HEK293 (cell line): ENCODE data around the gene SPDYE3.

Source experiments
- CTCF ChIA-PET: fragments of 350-600 bp; formaldehyde crosslinking; extraction: SDS; loops from one replicate; lab custom pipeline; 2021; ENCODE audit warnings: antibody characterized with exemption; lab: Yijun Ruan, JAX
- POLR2A ChIA-PET: fragments of 300-600 bp; formaldehyde crosslinking; extraction: SDS; loops from one replicate; lab custom pipeline; 2020; ENCODE audit warnings: antibody characterized with exemption, inconsistent platforms; lab: Yijun Ruan, JAX
- H3K27ac ChIP-seq: fragments of 200-500 bp; sonication (Bioruptor generic); 2 replicates; pipeline ENCODE4 v1.5.1; 2014; ENCODE audit warnings: low read depth, low read length, control low read depth, inconsistent platforms; ENCODE audit errors: extremely low read depth
- H3K36me3 ChIP-seq, 2 experiments: fragments of 200-500 bp in 1 of 2; sonication (Bioruptor generic) in 1 of 2; 1 replicate in 1 of 2; 2 replicates in 1 of 2; pipeline ENCODE4 v1.5.1; 2014 to 2017; ENCODE audit warnings: inconsistent platforms in 2 of 2, low read length in 2 of 2; ENCODE audit not compliant: control insufficient read depth in 2 of 2, insufficient read depth in 1 of 2
- H3K4me1 ChIP-seq: fragments of 200-500 bp; sonication (Bioruptor generic); 2 replicates; pipeline ENCODE4 v1.5.1; 2014; ENCODE audit warnings: mild to moderate bottlenecking, low read length, inconsistent platforms; ENCODE audit not compliant: control insufficient read depth, insufficient read depth
- H3K4me3 ChIP-seq: 2 replicates; pipeline ENCODE4 v1.5.1; 2011; ENCODE audit warnings: low read depth, mild to moderate bottlenecking, control low read depth, low read length, moderate library complexity
- H3K9me3 ChIP-seq: fragments of 200-500 bp; sonication (Bioruptor generic); 2 replicates; pipeline ENCODE4 v1.5.1; 2014; ENCODE audit warnings: low read depth, low read length, inconsistent platforms; ENCODE audit not compliant: control insufficient read depth, insufficient read depth
- ELK4 ChIP-seq: IDR thresholded peaks from 2 replicates; pipeline ENCODE4 v1.6.1; 2011; ENCODE audit warnings: mild to moderate bottlenecking, low read depth, low read length, borderline replicate concordance
- GFI1B ChIP-seq: fragments of 450-650 bp; formaldehyde crosslinking; IDR thresholded peaks from 2 replicates; pipeline ENCODE4 v1.5.1; 2016; ENCODE audit warnings: missing biosample characterization, missing genetic modification characterization
- GLIS1 ChIP-seq: fragments of 450-650 bp; formaldehyde crosslinking; IDR thresholded peaks from 2 replicates; pipeline ENCODE4 v1.5.1; 2016; ENCODE audit warnings: missing biosample characterization, missing genetic modification characterization
- HIC1 ChIP-seq: fragments of 450-650 bp; formaldehyde crosslinking; IDR thresholded peaks from 2 replicates; pipeline ENCODE4 v1.5.1; 2016; ENCODE audit warnings: missing biosample characterization, missing genetic modification characterization
- OSR2 ChIP-seq: fragments of 450-650 bp; formaldehyde crosslinking; IDR thresholded peaks from 2 replicates; pipeline ENCODE4 v1.5.1; 2016; ENCODE audit warnings: missing biosample characterization, missing genetic modification characterization
- SP3 ChIP-seq: fragments of 450-650 bp; formaldehyde crosslinking; IDR thresholded peaks from 2 replicates; pipeline ENCODE4 v1.5.1; 2016; ENCODE audit warnings: missing biosample characterization, missing genetic modification characterization
- TRIM28 ChIP-seq: IDR thresholded peaks from 2 replicates; pipeline ENCODE4 v1.6.1; 2011; ENCODE audit warnings: low read length, control low read depth, borderline replicate concordance
- ZBTB10 ChIP-seq: fragments of 450-650 bp; formaldehyde crosslinking; IDR thresholded peaks from 2 replicates; pipeline ENCODE4 v1.5.1; 2016; ENCODE audit warnings: missing biosample characterization, missing genetic modification characterization
- ZBTB17 ChIP-seq: fragments of 450-650 bp; formaldehyde crosslinking; IDR thresholded peaks from 2 replicates; pipeline ENCODE4 v1.5.1; 2016; ENCODE audit warnings: missing biosample characterization, missing genetic modification characterization
- ZBTB20 ChIP-seq: fragments of 450-650 bp; formaldehyde crosslinking; IDR thresholded peaks from 2 replicates; pipeline ENCODE4 v1.5.1; 2016; ENCODE audit warnings: missing biosample characterization, missing genetic modification characterization
- ZBTB21 ChIP-seq: fragments of 450-650 bp; formaldehyde crosslinking; IDR thresholded peaks from 2 replicates; pipeline ENCODE4 v1.5.1; 2017; ENCODE audit warnings: missing biosample characterization, missing genetic modification characterization
- ZBTB44 ChIP-seq: fragments of 450-650 bp; IDR thresholded peaks from 2 replicates; pipeline ENCODE4 v1.5.1; 2018; ENCODE audit warnings: missing biosample characterization, mild to moderate bottlenecking, missing genetic modification characterization
- ZFP37 ChIP-seq: fragments of 450-650 bp; formaldehyde crosslinking; IDR thresholded peaks from 2 replicates; pipeline ENCODE4 v1.5.1; 2016; ENCODE audit warnings: missing biosample characterization, missing genetic modification characterization
- ZNF112 ChIP-seq: fragments of 450-650 bp; formaldehyde crosslinking; IDR thresholded peaks from 2 replicates; pipeline ENCODE4 v1.5.0; 2017; ENCODE audit warnings: missing biosample characterization, missing genetic modification characterization
- ZNF175 ChIP-seq: fragments of 450-650 bp; formaldehyde crosslinking; IDR thresholded peaks from 2 replicates; pipeline ENCODE4 v1.5.1; 2016; ENCODE audit warnings: missing biosample characterization, missing genetic modification characterization
- ZNF2 ChIP-seq: fragments of 450-650 bp; formaldehyde crosslinking; IDR thresholded peaks from 2 replicates; pipeline ENCODE4 v1.5.1; 2016; ENCODE audit warnings: missing biosample characterization, missing genetic modification characterization
- ZNF335 ChIP-seq: fragments of 450-650 bp; formaldehyde crosslinking; conservative IDR thresholded peaks from 2 replicates; pipeline ENCODE4 v1.5.1; 2016; ENCODE audit warnings: missing biosample characterization, missing genetic modification characterization
- ZNF394 ChIP-seq: fragments of 450-650 bp; formaldehyde crosslinking; IDR thresholded peaks from 2 replicates; pipeline ENCODE4 v1.5.1; 2016; ENCODE audit warnings: missing biosample characterization, missing genetic modification characterization, mild to moderate bottlenecking, moderate library complexity, borderline replicate concordance
- ZNF501 ChIP-seq: fragments of 450-650 bp; formaldehyde crosslinking; IDR thresholded peaks from 2 replicates; pipeline ENCODE4 v1.5.1; 2016; ENCODE audit warnings: missing biosample characterization, missing genetic modification characterization
- ZNF548 ChIP-seq: fragments of 450-650 bp; formaldehyde crosslinking; IDR thresholded peaks from 2 replicates; pipeline ENCODE4 v1.5.1; 2016; ENCODE audit warnings: missing biosample characterization, missing genetic modification characterization
- ZNF558 ChIP-seq: fragments of 450-650 bp; formaldehyde crosslinking; IDR thresholded peaks from 2 replicates; pipeline ENCODE4 v1.5.1; 2016; ENCODE audit warnings: missing biosample characterization, missing genetic modification characterization
- ZNF629 ChIP-seq: fragments of 450-650 bp; formaldehyde crosslinking; IDR thresholded peaks from 2 replicates; pipeline ENCODE4 v1.5.1; 2017; ENCODE audit warnings: missing biosample characterization, missing genetic modification characterization
- ZNF677 ChIP-seq: fragments of 450-650 bp; IDR thresholded peaks from 2 replicates; pipeline ENCODE4 v1.5.0; 2018; ENCODE audit warnings: missing biosample characterization, mild to moderate bottlenecking, missing genetic modification characterization, moderate library complexity
- ZNF76 ChIP-seq: fragments of 450-650 bp; formaldehyde crosslinking; IDR thresholded peaks from 2 replicates; pipeline ENCODE4; 2016; ENCODE audit warnings: low read depth, missing biosample characterization, missing genetic modification characterization, borderline replicate concordance
- TF ChIP-seq, protein P1 (sequence below): fragments of 450-650 bp; formaldehyde crosslinking; optimal IDR thresholded peaks from 2 replicates; pipeline ENCODE3; 2016; ENCODE audit warnings: missing biosample characterization, mild to moderate bottlenecking, missing genetic modification characterization
- TF ChIP-seq, protein P2 (sequence below): fragments of 450-650 bp; formaldehyde crosslinking; IDR thresholded peaks from 2 replicates; pipeline ENCODE4 v1.5.1; 2016; ENCODE audit warnings: missing biosample characterization, missing genetic modification characterization

Gene SPDYE3

GRCh38 chr7:100271716-100272537 is 35.6 kb upstream of the SPDYE3 start:
- Histone ChIP-seq H3K27ac (peak overlapping the region; percentile 68; the same call in 1 of the 2 replicates), H3K4me1 (no peaks in the 10 kb centered on the region), H3K4me3 (peak overlapping the region; percentile 69), H3K9me3 (no peaks in the 10 kb centered on the region), H3K36me3 (no peaks in the 10 kb centered on the region)
- ChIA-PET CTCF (interaction anchor here (1.1 kb wide), 1 partner anchor 73 kb away, joined by 3 read pairs; no protein-coding TSS in a partner anchor), POLR2A (interaction anchor here (0.9 to 1.0 kb wide), 3 partner anchors 24 to 164 kb away, joined by 3 to 6 read pairs (median 4); partner anchors contain the start of genes LAMTOR4 and PPP1R35)
- TF ChIP-seq, protein P1, sequence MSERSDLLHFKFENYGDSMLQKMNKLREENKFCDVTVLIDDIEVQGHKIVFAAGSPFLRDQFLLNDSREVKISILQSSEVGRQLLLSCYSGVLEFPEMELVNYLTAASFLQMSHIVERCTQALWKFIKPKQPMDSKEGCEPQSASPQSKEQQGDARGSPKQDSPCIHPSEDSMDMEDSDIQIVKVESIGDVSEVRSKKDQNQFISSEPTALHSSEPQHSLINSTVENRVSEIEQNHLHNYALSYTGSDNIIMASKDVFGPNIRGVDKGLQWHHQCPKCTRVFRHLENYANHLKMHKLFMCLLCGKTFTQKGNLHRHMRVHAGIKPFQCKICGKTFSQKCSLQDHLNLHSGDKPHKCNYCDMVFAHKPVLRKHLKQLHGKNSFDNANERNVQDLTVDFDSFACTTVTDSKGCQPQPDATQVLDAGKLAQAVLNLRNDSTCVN (tag by site-specific recombination), result peak; percentile 87
- peak; percentile 46; the same call in 1 of the 2 replicates for TF ChIP-seq ZNF501 (tag by site-specific recombination)
- no peak for TF ChIP-seq GFI1B (tag by site-specific recombination)
- TF ChIP-seq ZNF548, result no peak
- TF ChIP-seq ZBTB44 (tag by site-specific recombination), result peak; percentile 73; the same call in 1 of the 2 replicates
- peak; percentile 49; the same call in 1 of the 2 replicates for TF ChIP-seq ZNF76 (tag by site-specific recombination)
- peak; percentile 84 for TF ChIP-seq OSR2
- no peak for TF ChIP-seq ZNF112 (tag by site-specific recombination)
- TF ChIP-seq ZBTB10 (tag by site-specific recombination), result no peak
- TF ChIP-seq ZNF335 (tag by site-specific recombination), result peak; percentile 83
- TF ChIP-seq ZFP37, result peak; percentile 69; the same call in 1 of the 2 replicates
- TF ChIP-seq HIC1 (tag by site-specific recombination), result no peak
- TF ChIP-seq TRIM28, result no peak
- TF ChIP-seq GLIS1 (tag by site-specific recombination), result peak; percentile 26; the same call in 1 of the 2 replicates
- TF ChIP-seq, protein P2, sequence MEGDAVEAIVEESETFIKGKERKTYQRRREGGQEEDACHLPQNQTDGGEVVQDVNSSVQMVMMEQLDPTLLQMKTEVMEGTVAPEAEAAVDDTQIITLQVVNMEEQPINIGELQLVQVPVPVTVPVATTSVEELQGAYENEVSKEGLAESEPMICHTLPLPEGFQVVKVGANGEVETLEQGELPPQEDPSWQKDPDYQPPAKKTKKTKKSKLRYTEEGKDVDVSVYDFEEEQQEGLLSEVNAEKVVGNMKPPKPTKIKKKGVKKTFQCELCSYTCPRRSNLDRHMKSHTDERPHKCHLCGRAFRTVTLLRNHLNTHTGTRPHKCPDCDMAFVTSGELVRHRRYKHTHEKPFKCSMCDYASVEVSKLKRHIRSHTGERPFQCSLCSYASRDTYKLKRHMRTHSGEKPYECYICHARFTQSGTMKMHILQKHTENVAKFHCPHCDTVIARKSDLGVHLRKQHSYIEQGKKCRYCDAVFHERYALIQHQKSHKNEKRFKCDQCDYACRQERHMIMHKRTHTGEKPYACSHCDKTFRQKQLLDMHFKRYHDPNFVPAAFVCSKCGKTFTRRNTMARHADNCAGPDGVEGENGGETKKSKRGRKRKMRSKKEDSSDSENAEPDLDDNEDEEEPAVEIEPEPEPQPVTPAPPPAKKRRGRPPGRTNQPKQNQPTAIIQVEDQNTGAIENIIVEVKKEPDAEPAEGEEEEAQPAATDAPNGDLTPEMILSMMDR (tag by site-specific recombination), result peak; percentile 73
- no peak for TF ChIP-seq ZNF629 (tag by site-specific recombination)
- 0 out of 2 replicates have a peak, but pooled peaks have one; percentile 33 for TF ChIP-seq ZNF2
- TF ChIP-seq ELK4, result no peak
- TF ChIP-seq ZNF394 (tag by site-specific recombination), result peak; percentile 86; the same call in 1 of the 2 replicates
- TF ChIP-seq ZBTB20 (tag by site-specific recombination), result peak; percentile 73
- TF ChIP-seq ZNF677 (tag by site-specific recombination), result 0 out of 2 replicates have a peak, but pooled peaks have one; percentile 4
- TF ChIP-seq ZNF175 (tag by site-specific recombination), result no peak
- no peak for TF ChIP-seq ZNF558
- no peak for TF ChIP-seq ZBTB21 (tag by site-specific recombination)
- peak; percentile 83 for TF ChIP-seq ZBTB17 (tag by site-specific recombination)
- peak; percentile 34; the same call in 1 of the 2 replicates for TF ChIP-seq SP3 (tag by site-specific recombination)
